ENCODE data around the gene MED10. TPM values are rescaled to one million over a fixed set of nuclear protein-coding genes. Genes with fewer than 3 reads are reported as not detected.

Gene MED10
- total RNA-seq, 1 experiment from 2014 or later = 94.0 TPM

DNA sequence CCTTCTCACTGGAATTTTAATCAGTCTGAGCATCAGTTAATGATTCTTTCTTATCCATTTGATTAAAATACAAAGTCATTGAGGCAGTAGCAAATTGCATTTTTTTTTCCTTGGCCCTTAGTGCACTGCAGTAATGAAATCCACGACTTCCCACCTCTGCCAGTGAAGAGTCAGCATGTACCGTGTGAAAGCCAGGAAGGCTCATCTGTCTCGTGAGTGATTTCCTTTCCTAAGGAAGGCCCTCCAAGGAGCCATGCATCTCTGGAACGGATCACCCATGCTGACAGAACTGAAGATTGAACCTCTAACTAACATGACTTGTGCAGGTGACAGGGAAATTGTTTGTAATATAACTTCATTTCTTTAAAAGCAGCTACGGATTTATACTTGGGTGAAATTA is 51.6 kb downstream of the MED10 start:
- ChIA-PET CTCF (no interaction called here), POLR2A (ENCODE audit: unreplicated experiment) (no interaction called here)
- no peak overlapping the region for H3K4me3 ChIP-seq (ENCODE audit: low read length)
- no peaks in the 10 kb centered on the region for H3K4me1 ChIP-seq (ENCODE audit: insufficient read depth, low read length)
- DNase-seq = no peak
- H2AFZ ChIP-seq (ENCODE audit: low read length) = no peak overlapping the region
- no peaks in the 10 kb centered on the region for H3F3A ChIP-seq (ENCODE audit: low read length, unreplicated experiment)
- H3K79me2 ChIP-seq (ENCODE audit: low read length) = no peaks in the 10 kb centered on the region
- no peak for ATAC-seq
- intact Hi-C loops (cut with micrococcal nuclease) = no loop called here
- no peak overlapping the region for H3K27ac ChIP-seq (ENCODE audit: low read length)
- 0 out of 2 replicates have a peak, but pooled peaks cover 3% of the 10 kb centered on the region for H3K9me2 ChIP-seq (replicated peaks; ENCODE audit: low read length)
- BruUV-seq (replicated peaks) = no TSS peak
- H3K9ac ChIP-seq (ENCODE audit: low read length) = no peak overlapping the region
- no peak for TF ChIP-seq CTCF (conservative IDR thresholded peaks at IDR 0.05; ENCODE audit: low read depth, low read length)
- TF ChIP-seq EZH2phosphoT487 (IDR thresholded peaks at IDR 0.05; ENCODE audit: borderline replicate concordance, low read length) = no peak
- no peak for TF ChIP-seq EZH2 (IDR thresholded peaks at IDR 0.05; ENCODE audit: low read length, unreplicated experiment)
- 0 out of 2 replicates have a peak, but pooled peaks cover 3% of the 10 kb centered on the region for H4K20me1 ChIP-seq (ENCODE audit: low read length)
- H3K9me3 ChIP-seq (ENCODE audit: low read length) = peaks cover 3% of the 10 kb centered on the region; the same call in 1 of the 2 replicates
- H3K36me3 ChIP-seq (ENCODE audit: low read depth, low read length) = no peaks in the 10 kb centered on the region
- no peaks in the 10 kb centered on the region for H3K27me3 ChIP-seq (ENCODE audit: low read length)
- H3K4me2 ChIP-seq (ENCODE audit: low read length) = no peak overlapping the region

- no TSS peak for BruUV-seq (replicated peaks)
- Histone ChIP-seq H3K36me3 (ENCODE audit: low read depth, low read length) (no peaks in the 10 kb centered on the region), H4K20me1 (ENCODE audit: low read length) (no peaks in the 10 kb centered on the region), H2AFZ (ENCODE audit: low read length) (no peak overlapping the region), H3K4me3 (ENCODE audit: low read length) (no peak overlapping the region), H3F3A (ENCODE audit: low read length, unreplicated experiment) (no peaks in the 10 kb centered on the region), H3K9ac (ENCODE audit: low read length) (no peak overlapping the region), H3K4me1 (ENCODE audit: insufficient read depth, low read length) (peaks cover 11% of the 10 kb centered on the region), H3K9me2 (replicated peaks; ENCODE audit: low read length) (no peaks in the 10 kb centered on the region), H3K27ac (ENCODE audit: low read length) (no peak overlapping the region), H3K27me3 (ENCODE audit: low read length) (no peaks in the 10 kb centered on the region), H3K9me3 (ENCODE audit: low read length) (no peaks in the 10 kb centered on the region), H3K4me2 (ENCODE audit: low read length) (no peak overlapping the region), H3K79me2 (ENCODE audit: low read length) (no peaks in the 10 kb centered on the region)
- POLR2A ChIA-PET (ENCODE audit: unreplicated experiment) = no interaction called here
- DNase-seq (no peak), ATAC-seq (no peak)
- CTCF ChIA-PET = no interaction called here
- intact Hi-C loops (cut with micrococcal nuclease) = no loop called here
- TF ChIP-seq CTCF (conservative IDR thresholded peaks at IDR 0.05; ENCODE audit: low read depth, low read length) = no peak
- TF ChIP-seq EZH2 (IDR thresholded peaks at IDR 0.05; ENCODE audit: low read length, unreplicated experiment) = no peak
- no peak for TF ChIP-seq EZH2phosphoT487 (IDR thresholded peaks at IDR 0.05; ENCODE audit: borderline replicate concordance, low read length)
These were observed 56.1 kb downstream of the MED10 start for GRCh38 chr5:6322163-6322713.

Other genes starting within 250 kb of the MED10 start
- gene UBE2QL1, start 70.3 kb upstream of the MED10 start, total RNA-seq (2014; rRNA removed) = 7.4 and 8.8 TPM in 2 replicates